Caco-2 (cell line): ENCODE results near the gene OR56A4. TPM values are rescaled to one million over a fixed set of nuclear protein-coding genes. Genes with fewer than 3 reads are reported as not detected.

ENCODE experiments used
- BruUV-seq: library from RNA; stranded (reverse); fragments of 400-500 nt; replicated peaks from 2 replicates; lab custom pipeline; 2021; lab: Mats Ljungman, UMichigan
- CTCF ChIA-PET: fragments of 300-600 bp; sonication (Branson Sonifier 250); formaldehyde crosslinking; loops from one replicate; lab custom pipeline; 2022; ENCODE audit warnings: antibody characterized with exemption; lab: Charles Lee
- POLR2A ChIA-PET: fragments of 300-600 bp; sonication (Branson Sonifier 250); formaldehyde crosslinking; loops from one replicate; lab custom pipeline; 2022; ENCODE audit warnings: antibody characterized with exemption; lab: Charles Lee
- DNase-seq, 2 experiments: peaks; one replicate each; pipeline versions ENCODE4 v3.0.0 to v3.0.0-alpha.2; 2020 to 2022
- H3K27me3 ChIP-seq: replicated peaks from 2 replicates; pipeline ENCODE4 v1.6.0; 2011; ENCODE audit warnings: low read length; ENCODE audit not compliant: control insufficient read depth, insufficient read depth
- H3K36me3 ChIP-seq: 2 replicates; pipeline ENCODE4 v1.5.1; 2011; ENCODE audit warnings: low read length; ENCODE audit not compliant: control insufficient read depth, insufficient read depth
- H3K4me1 ChIP-seq: fragments of 250-450 bp; sonication (Bioruptor Pico); 2 replicates; pipeline ENCODE4 v1.5.1; 2020; ENCODE audit warnings: mild to moderate bottlenecking
- H3K4me3 ChIP-seq: 2 replicates; pipeline ENCODE4 v1.5.1; 2011; ENCODE audit warnings: low read depth, mild to moderate bottlenecking, control low read depth, low read length
- H3K9me3 ChIP-seq: fragments of 250-450 bp; sonication (Bioruptor Pico); 2 replicates; pipeline ENCODE4 v1.5.1; 2020; ENCODE audit warnings: mild to moderate bottlenecking, moderate library complexity
- H3K27ac Mint-ChIP-seq: one replicate; pipeline ENCODE4 v1.8.0; 2022; ENCODE audit warnings: mixed read lengths; ENCODE audit not compliant: unreplicated experiment
- H3K27me3 Mint-ChIP-seq: one replicate; pipeline ENCODE4 v1.8.0; 2022; ENCODE audit warnings: mixed read lengths; ENCODE audit not compliant: insufficient read depth, unreplicated experiment
- H3K36me3 Mint-ChIP-seq: one replicate; pipeline ENCODE4 v1.8.0; 2022; ENCODE audit warnings: mild to moderate bottlenecking, mixed read lengths; ENCODE audit not compliant: insufficient read depth, unreplicated experiment
- H3K4me1 Mint-ChIP-seq: one replicate; pipeline ENCODE4 v1.8.0; 2022; ENCODE audit warnings: low read depth, mixed read lengths; ENCODE audit not compliant: unreplicated experiment
- H3K4me3 Mint-ChIP-seq: one replicate; pipeline ENCODE4 v1.8.0; 2022; ENCODE audit warnings: mild to moderate bottlenecking, moderate library complexity, mixed read lengths; ENCODE audit not compliant: unreplicated experiment
- H3K9me3 Mint-ChIP-seq: one replicate; pipeline ENCODE4 v1.8.0; 2022; ENCODE audit warnings: mixed read lengths; ENCODE audit not compliant: unreplicated experiment
- CTCF ChIP-seq, 2 experiments: fragments of 200-600 bp in 1 of 2; IDR thresholded peaks; 1 replicate in 1 of 2; 2 replicates in 1 of 2; pipeline versions ENCODE4 v1.5.1 to v1.8.0; 2011 to 2022; ENCODE audit warnings: antibody characterized with exemption in 1 of 2, control low read depth in 1 of 2, inconsistent platforms in 1 of 2, low read depth in 1 of 2, low read length in 1 of 2, mild to moderate bottlenecking in 1 of 2, moderate library complexity in 1 of 2; ENCODE audit not compliant: insufficient read depth in 1 of 2, severe bottlenecking in 1 of 2, unreplicated experiment in 1 of 2
- intact Hi-C: fragments of 100-400 bp; cut with micrococcal nuclease; formaldehyde crosslinking; loops from one replicate; pipeline ENCODE4 v1.10.0; 2022; ENCODE audit not compliant: unreplicated experiment
- total RNA-seq: library from RNA; stranded (reverse); gene quantifications from 2 replicates; pipeline ENCODE4 v1.2.3, GENCODE V29; 2022

Gene OR56A4
- total RNA-seq, 1 experiment from 2014 or later = not detected

- CTCF ChIA-PET = no interaction called here
- Histone ChIP-seq H3K4me1 (no peaks in the 10 kb centered on the region), H3K9me3 (no peaks in the 10 kb centered on the region), H3K4me3 (no peak overlapping the region), H3K36me3 (no peaks in the 10 kb centered on the region), H3K27me3 (no peaks in the 10 kb centered on the region; the same call in 1 of the 2 replicates)
- no peak overlapping the region for H3K4me3 Mint-ChIP-seq
- no peak overlapping the region for H3K27ac Mint-ChIP-seq
- H3K4me1 Mint-ChIP-seq = no peaks in the 10 kb centered on the region
- TF ChIP-seq CTCF (IDR thresholded peaks at IDR 0.05; ENCODE audit: insufficient read depth in 1 of 2, low read depth in 1 of 2, low read length in 1 of 2, severe bottlenecking in 1 of 2, unreplicated experiment in 1 of 2) = no peak
- intact Hi-C loops = no loop called here
- no peaks in the 10 kb centered on the region for H3K36me3 Mint-ChIP-seq
- POLR2A ChIA-PET = no interaction called here
- DNase-seq = no peak
- BruUV-seq = no TSS peak
- no peaks in the 10 kb centered on the region for H3K9me3 Mint-ChIP-seq
- H3K27me3 Mint-ChIP-seq = peaks cover 8% of the 10 kb centered on the region
Observed at GRCh38 chr11:5973530-5973929, 33.2 kb downstream of the OR56A4 start.

GRCh38 chr11:5968394-5968793, 38.4 kb downstream of the OR56A4 start, which contains the start of gene OR56A5:
Gene OR56A5 (minus strand): TSS chr11:5968494. CDS start chr11:5968494, 0 bp downstream.
- H3K9me3 Mint-ChIP-seq = peaks cover 15% of the 10 kb centered on the region
- H3K27me3 Mint-ChIP-seq = peaks cover 8% of the 10 kb centered on the region
- intact Hi-C loops = no loop called here
- no peaks in the 10 kb centered on the region for H3K4me1 Mint-ChIP-seq
- Histone ChIP-seq H3K4me1 (no peaks in the 10 kb centered on the region), H3K9me3 (no peaks in the 10 kb centered on the region), H3K4me3 (no peak within 1 kb of the TSS), H3K36me3 (no peaks in the 10 kb centered on the region), H3K27me3 (no peaks in the 10 kb centered on the region; the same call in 1 of the 2 replicates)
- DNase-seq = no peak
- ChIA-PET POLR2A (no interaction called here), CTCF (no interaction called here)
- H3K36me3 Mint-ChIP-seq = no peaks in the 10 kb centered on the region
- BruUV-seq = no TSS peak
- no peak within 1 kb of the TSS for H3K4me3 Mint-ChIP-seq
- no peak within 1 kb of the TSS for H3K27ac Mint-ChIP-seq
- no peak for TF ChIP-seq CTCF (IDR thresholded peaks at IDR 0.05; ENCODE audit: insufficient read depth in 1 of 2, low read depth in 1 of 2, low read length in 1 of 2, severe bottlenecking in 1 of 2, unreplicated experiment in 1 of 2)

- DNase-seq = no peak
- Mint-ChIP-seq H3K27ac (no peak overlapping the region), H3K4me1 (no peaks in the 10 kb centered on the region), H3K4me3 (no peak overlapping the region), H3K36me3 (no peaks in the 10 kb centered on the region), H3K27me3 (peaks cover 8% of the 10 kb centered on the region), H3K9me3 (peaks cover 20% of the 10 kb centered on the region)
- ChIA-PET CTCF (no interaction called here), POLR2A (no interaction called here)
- TF ChIP-seq CTCF (IDR thresholded peaks at IDR 0.05; ENCODE audit: insufficient read depth in 1 of 2, low read depth in 1 of 2, low read length in 1 of 2, severe bottlenecking in 1 of 2, unreplicated experiment in 1 of 2) = no peak
- intact Hi-C loops = no loop called here
- BruUV-seq = no TSS peak
- Histone ChIP-seq H3K27me3 (no peaks in the 10 kb centered on the region; the same call in 1 of the 2 replicates), H3K9me3 (no peaks in the 10 kb centered on the region), H3K36me3 (no peaks in the 10 kb centered on the region), H3K4me1 (no peaks in the 10 kb centered on the region), H3K4me3 (no peak overlapping the region)
Observed at GRCh38 chr11:5967708-5968107, 39.0 kb downstream of the OR56A4 start.
